ENCODE data around the gene SPATA31D4. TPM values are rescaled to one million over a fixed set of nuclear protein-coding genes. Genes with fewer than 3 reads are reported as not detected.

Gene SPATA31D4
- total and polyA plus RNA-seq, 4 donors = not detected

DNA sequence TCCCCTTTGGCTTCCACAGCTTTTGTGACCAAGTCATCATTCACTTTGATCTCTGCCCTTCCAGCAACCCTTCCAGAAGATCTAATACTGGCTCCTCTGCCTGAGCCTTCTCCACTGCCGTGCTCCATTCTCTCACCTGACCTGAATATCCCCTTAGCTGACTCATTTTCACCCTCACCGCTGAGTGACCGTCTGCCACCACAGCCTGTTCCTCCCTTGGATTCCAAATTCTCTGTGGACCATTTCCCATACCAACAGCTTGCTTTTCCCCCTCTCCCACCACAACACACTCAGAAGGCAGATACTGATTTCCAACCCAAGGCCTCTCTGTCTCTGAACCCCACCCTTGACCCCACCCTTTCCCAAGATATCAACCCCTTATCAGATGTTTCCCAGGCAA lies 39.8 kb downstream of the SPATA31D4 start:
- WGBS, 2 donors = 90 to 98% methylated on average over 3 of the region's 3 CpGs

DNA sequence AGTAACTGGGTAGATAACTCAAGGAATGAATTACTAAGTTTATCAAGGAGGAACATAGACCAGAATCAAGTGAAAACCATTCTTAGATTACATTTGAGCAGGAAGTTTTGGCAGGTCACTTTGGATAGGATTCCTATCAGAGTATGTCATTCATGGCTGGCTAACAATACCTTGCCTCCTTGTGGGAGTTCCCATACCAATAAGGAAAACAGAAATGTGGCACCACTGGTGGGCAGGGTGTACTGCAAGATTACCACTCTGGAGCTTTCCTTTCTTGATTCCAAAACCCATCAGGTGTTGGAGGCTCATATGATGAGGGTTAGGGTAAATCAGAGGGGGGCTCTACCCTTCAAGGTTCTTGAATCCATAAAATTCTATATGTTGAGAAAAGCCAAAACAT lies 41.7 kb downstream of the SPATA31D4 start:
- Histone ChIP-seq H3K4me1 (ENCODE audit: control insufficient read depth in 5 of 5, insufficient read depth in 5 of 5, low read length in 5 of 5) (no peaks in the 10 kb centered on the region), H3K4me3 (no peak overlapping the region), H3K9me3 (ENCODE audit: control insufficient read depth in 4 of 4, insufficient read depth in 3 of 4, low read length in 3 of 4) (peaks cover 0 to 13% (median 4%) of the 10 kb centered on the region in 4 donors), H3K27me3 (ENCODE audit: control insufficient read depth in 3 of 3, insufficient read depth in 3 of 3, low read length in 2 of 3) (no peaks in the 10 kb centered on the region), H3K27ac (ENCODE audit: low read depth in 1 of 2, low read length in 1 of 2) (no peak overlapping the region), H3K9ac (ENCODE audit: insufficient read depth in 1 of 2, low read length in 2 of 2) (no peak overlapping the region), H3K36me3 (ENCODE audit: control insufficient read depth in 4 of 4, insufficient read depth in 4 of 4, low read length in 4 of 4) (no peaks in the 10 kb centered on the region)
- no peak for ATAC-seq (ENCODE audit: insufficient read depth, low FRiP score)
- TF ChIP-seq, protein P1, sequence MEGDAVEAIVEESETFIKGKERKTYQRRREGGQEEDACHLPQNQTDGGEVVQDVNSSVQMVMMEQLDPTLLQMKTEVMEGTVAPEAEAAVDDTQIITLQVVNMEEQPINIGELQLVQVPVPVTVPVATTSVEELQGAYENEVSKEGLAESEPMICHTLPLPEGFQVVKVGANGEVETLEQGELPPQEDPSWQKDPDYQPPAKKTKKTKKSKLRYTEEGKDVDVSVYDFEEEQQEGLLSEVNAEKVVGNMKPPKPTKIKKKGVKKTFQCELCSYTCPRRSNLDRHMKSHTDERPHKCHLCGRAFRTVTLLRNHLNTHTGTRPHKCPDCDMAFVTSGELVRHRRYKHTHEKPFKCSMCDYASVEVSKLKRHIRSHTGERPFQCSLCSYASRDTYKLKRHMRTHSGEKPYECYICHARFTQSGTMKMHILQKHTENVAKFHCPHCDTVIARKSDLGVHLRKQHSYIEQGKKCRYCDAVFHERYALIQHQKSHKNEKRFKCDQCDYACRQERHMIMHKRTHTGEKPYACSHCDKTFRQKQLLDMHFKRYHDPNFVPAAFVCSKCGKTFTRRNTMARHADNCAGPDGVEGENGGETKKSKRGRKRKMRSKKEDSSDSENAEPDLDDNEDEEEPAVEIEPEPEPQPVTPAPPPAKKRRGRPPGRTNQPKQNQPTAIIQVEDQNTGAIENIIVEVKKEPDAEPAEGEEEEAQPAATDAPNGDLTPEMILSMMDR (IDR thresholded peaks at IDR 0.05; ENCODE audit: control extremely low read depth, extremely low read depth) = no peak
- no peak for DNase-seq

More for the DNA sequence above, 39.8 kb downstream of the SPATA31D4 start:
- Histone ChIP-seq H3K27me3 (ENCODE audit: control insufficient read depth in 3 of 3, insufficient read depth in 3 of 3, low read length in 2 of 3) (no peaks in the 10 kb centered on the region), H3K36me3 (ENCODE audit: control insufficient read depth in 4 of 4, insufficient read depth in 4 of 4, low read length in 4 of 4) (no peaks in the 10 kb centered on the region), H3K4me3 (no peak overlapping the region), H3K9ac (ENCODE audit: insufficient read depth in 1 of 2, low read length in 2 of 2) (no peak overlapping the region), H3K9me3 (ENCODE audit: control insufficient read depth in 4 of 4, insufficient read depth in 3 of 4, low read length in 3 of 4) (peaks cover 0 to 3% (median under 1%) of the 10 kb centered on the region in 4 donors), H3K4me1 (ENCODE audit: control insufficient read depth in 5 of 5, insufficient read depth in 5 of 5, low read length in 5 of 5) (no peaks in the 10 kb centered on the region), H3K27ac (ENCODE audit: low read depth in 1 of 2, low read length in 1 of 2) (no peak overlapping the region)
- ATAC-seq (ENCODE audit: insufficient read depth, low FRiP score) (no peak), DNase-seq (no peak)
- TF ChIP-seq, protein P1 (IDR thresholded peaks at IDR 0.05; ENCODE audit: control extremely low read depth, extremely low read depth) = no peak

DNA sequence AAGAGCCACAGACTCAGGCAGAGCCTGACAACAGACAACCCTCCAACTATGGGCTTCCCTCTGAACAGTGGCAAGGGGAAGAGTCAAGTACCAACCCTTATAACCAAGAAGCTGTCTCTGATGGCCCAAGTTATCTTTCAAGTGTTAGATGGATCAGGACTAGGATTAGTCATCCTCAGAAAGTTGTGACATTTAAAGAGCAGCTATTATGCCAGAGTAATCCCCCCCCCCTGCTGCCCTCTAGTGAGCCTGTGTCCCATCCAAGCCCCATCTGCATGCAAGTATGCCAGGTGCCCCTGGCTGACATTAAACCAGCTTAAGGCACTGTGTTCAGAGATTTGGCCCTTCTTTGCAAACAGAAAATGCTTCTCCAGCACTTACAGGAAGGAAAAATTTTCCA lies 43.5 kb downstream of the SPATA31D4 start:
- ATAC-seq (ENCODE audit: insufficient read depth, low FRiP score) (no peak), DNase-seq (no peak)
- Histone ChIP-seq H3K4me3 (no peak overlapping the region), H3K36me3 (ENCODE audit: control insufficient read depth in 4 of 4, insufficient read depth in 4 of 4, low read length in 4 of 4) (no peaks in the 10 kb centered on the region), H3K9me3 (ENCODE audit: control insufficient read depth in 4 of 4, insufficient read depth in 3 of 4, low read length in 3 of 4) (peaks cover 0 to 12% (median 4%) of the 10 kb centered on the region in 4 donors), H3K27ac (ENCODE audit: low read depth in 1 of 2, low read length in 1 of 2) (no peak overlapping the region), H3K4me1 (ENCODE audit: control insufficient read depth in 5 of 5, insufficient read depth in 5 of 5, low read length in 5 of 5) (no peaks in the 10 kb centered on the region), H3K9ac (ENCODE audit: insufficient read depth in 1 of 2, low read length in 2 of 2) (no peak overlapping the region), H3K27me3 (ENCODE audit: control insufficient read depth in 3 of 3, insufficient read depth in 3 of 3, low read length in 2 of 3) (no peaks in the 10 kb centered on the region)
- TF ChIP-seq, protein P1 (IDR thresholded peaks at IDR 0.05; ENCODE audit: control extremely low read depth, extremely low read depth) = no peak

DNA sequence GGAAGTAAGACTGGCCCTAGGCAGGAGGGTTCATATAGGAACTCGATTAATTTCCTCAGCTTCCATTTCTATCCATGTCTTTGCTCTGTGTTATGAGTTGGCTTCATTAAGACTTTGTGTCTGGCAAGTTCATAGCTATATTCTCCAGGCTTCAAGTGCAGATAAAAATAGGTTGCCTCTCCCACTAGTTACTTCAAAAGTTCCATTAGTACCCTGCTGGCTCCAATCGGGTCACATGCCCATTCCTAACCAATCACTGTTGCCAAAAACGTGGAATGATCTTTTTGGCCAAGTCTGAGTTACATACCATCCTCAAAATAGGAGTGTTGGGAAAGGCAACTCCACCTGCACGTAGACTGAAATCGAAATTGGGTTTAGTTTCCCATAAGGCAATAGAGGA lies 46.5 kb downstream of the SPATA31D4 start:
- no peak overlapping the region for H3K27ac ChIP-seq (ENCODE audit: low read depth in 1 of 2, low read length in 1 of 2)
- WGBS, 2 donors = 88 to 91% methylated on average over 5 of the region's 5 CpGs
- no peaks in the 10 kb centered on the region for H3K4me1 ChIP-seq (ENCODE audit: control insufficient read depth in 5 of 5, insufficient read depth in 5 of 5, low read length in 5 of 5)
- H3K4me3 ChIP-seq = no peak overlapping the region
- DNase-seq (no peak), ATAC-seq (ENCODE audit: insufficient read depth, low FRiP score) (no peak)
- H3K9me3 ChIP-seq (ENCODE audit: control insufficient read depth in 4 of 4, insufficient read depth in 3 of 4, low read length in 3 of 4) = peaks cover 0 to 12% (median 5%) of the 10 kb centered on the region in 4 donors
- TF ChIP-seq, protein P1 (IDR thresholded peaks at IDR 0.05; ENCODE audit: control extremely low read depth, extremely low read depth) = no peak
- H3K9ac ChIP-seq (ENCODE audit: insufficient read depth in 1 of 2, low read length in 2 of 2) = no peak overlapping the region
- H3K36me3 ChIP-seq (ENCODE audit: control insufficient read depth in 4 of 4, insufficient read depth in 4 of 4, low read length in 4 of 4) = no peaks in the 10 kb centered on the region
- H3K27me3 ChIP-seq (ENCODE audit: control insufficient read depth in 3 of 3, insufficient read depth in 3 of 3, low read length in 2 of 3) = no peaks in the 10 kb centered on the region

Measured in lung (tissue), 12 donors.